Nephron progenitor cell (in vitro differentiated cells): ENCODE data around the gene EXOSC7.

ENCODE experiments used
- DNase-seq: peaks from one replicate; pipeline ENCODE4 v3.0.0; 2021
- H3K27ac Mint-ChIP-seq: 2 replicates; pipeline ENCODE4 v1.8.0; 2021; ENCODE audit warnings: mild to moderate bottlenecking, moderate library complexity, mixed read lengths
- H3K27me3 Mint-ChIP-seq: 2 replicates; pipeline ENCODE4 v1.8.0; 2021; ENCODE audit warnings: mild to moderate bottlenecking, low read depth, mixed read lengths; ENCODE audit not compliant: poor library complexity
- H3K36me3 Mint-ChIP-seq: 2 replicates; pipeline ENCODE4 v1.8.0; 2021; ENCODE audit warnings: low read depth, mixed read lengths
- H3K4me1 Mint-ChIP-seq: 2 replicates; pipeline ENCODE4 v1.8.0; 2021; ENCODE audit warnings: mixed read lengths
- H3K4me3 Mint-ChIP-seq: 2 replicates; pipeline ENCODE4 v1.8.0; 2021; ENCODE audit warnings: mild to moderate bottlenecking, moderate library complexity, mixed read lengths
- H3K9me3 Mint-ChIP-seq: 2 replicates; pipeline ENCODE4 v1.8.0; 2021; ENCODE audit warnings: mild to moderate bottlenecking, moderate library complexity, mixed read lengths
- TF ChIP-seq, protein P1 (sequence below): fragments of 200-600 bp; sonication (generic); IDR thresholded peaks from 2 replicates; pipeline ENCODE4 v1.5.0; 2021; ENCODE audit warnings: antibody characterized with exemption

EXOSC7 gene

GRCh38 chr3:44965165-44965564 is 10.9 kb upstream of the EXOSC7 start:
- Mint-ChIP-seq H3K36me3 (no peaks in the 10 kb centered on the region), H3K9me3 (no peaks in the 10 kb centered on the region), H3K27me3 (no peaks in the 10 kb centered on the region), H3K27ac (peak overlapping the region; percentile 29), H3K4me3 (no peak overlapping the region), H3K4me1 (peaks cover 17% of the 10 kb centered on the region)
- TF ChIP-seq, protein P1, sequence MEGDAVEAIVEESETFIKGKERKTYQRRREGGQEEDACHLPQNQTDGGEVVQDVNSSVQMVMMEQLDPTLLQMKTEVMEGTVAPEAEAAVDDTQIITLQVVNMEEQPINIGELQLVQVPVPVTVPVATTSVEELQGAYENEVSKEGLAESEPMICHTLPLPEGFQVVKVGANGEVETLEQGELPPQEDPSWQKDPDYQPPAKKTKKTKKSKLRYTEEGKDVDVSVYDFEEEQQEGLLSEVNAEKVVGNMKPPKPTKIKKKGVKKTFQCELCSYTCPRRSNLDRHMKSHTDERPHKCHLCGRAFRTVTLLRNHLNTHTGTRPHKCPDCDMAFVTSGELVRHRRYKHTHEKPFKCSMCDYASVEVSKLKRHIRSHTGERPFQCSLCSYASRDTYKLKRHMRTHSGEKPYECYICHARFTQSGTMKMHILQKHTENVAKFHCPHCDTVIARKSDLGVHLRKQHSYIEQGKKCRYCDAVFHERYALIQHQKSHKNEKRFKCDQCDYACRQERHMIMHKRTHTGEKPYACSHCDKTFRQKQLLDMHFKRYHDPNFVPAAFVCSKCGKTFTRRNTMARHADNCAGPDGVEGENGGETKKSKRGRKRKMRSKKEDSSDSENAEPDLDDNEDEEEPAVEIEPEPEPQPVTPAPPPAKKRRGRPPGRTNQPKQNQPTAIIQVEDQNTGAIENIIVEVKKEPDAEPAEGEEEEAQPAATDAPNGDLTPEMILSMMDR, result no peak
- no peak for DNase-seq

GRCh38 chr3:44966795-44967278 is 9.2 kb upstream of the EXOSC7 start:
- no peak for DNase-seq
- Mint-ChIP-seq H3K9me3 (no peaks in the 10 kb centered on the region), H3K4me1 (peaks cover 17% of the 10 kb centered on the region), H3K27ac (no peak overlapping the region), H3K4me3 (no peak overlapping the region), H3K27me3 (no peaks in the 10 kb centered on the region), H3K36me3 (no peaks in the 10 kb centered on the region)
- TF ChIP-seq, protein P1, result no peak

- Mint-ChIP-seq H3K4me3 (no peak overlapping the region), H3K27me3 (no peaks in the 10 kb centered on the region), H3K36me3 (no peaks in the 10 kb centered on the region), H3K27ac (peak overlapping the region; percentile 58), H3K4me1 (peaks cover 21% of the 10 kb centered on the region), H3K9me3 (no peaks in the 10 kb centered on the region)
- no peak for DNase-seq
- TF ChIP-seq, protein P1, result no peak
Measured at GRCh38 chr3:44968447-44968858, 7.6 kb upstream of the EXOSC7 start.

GRCh38 chr3:44969154-44969827 is 6.8 kb upstream of the EXOSC7 start:
- Mint-ChIP-seq H3K27me3 (no peaks in the 10 kb centered on the region), H3K36me3 (no peaks in the 10 kb centered on the region), H3K27ac (no peak overlapping the region), H3K4me3 (no peak overlapping the region), H3K9me3 (no peaks in the 10 kb centered on the region), H3K4me1 (peaks cover 19% of the 10 kb centered on the region)
- TF ChIP-seq, protein P1, result no peak
- no peak for DNase-seq

DNA sequence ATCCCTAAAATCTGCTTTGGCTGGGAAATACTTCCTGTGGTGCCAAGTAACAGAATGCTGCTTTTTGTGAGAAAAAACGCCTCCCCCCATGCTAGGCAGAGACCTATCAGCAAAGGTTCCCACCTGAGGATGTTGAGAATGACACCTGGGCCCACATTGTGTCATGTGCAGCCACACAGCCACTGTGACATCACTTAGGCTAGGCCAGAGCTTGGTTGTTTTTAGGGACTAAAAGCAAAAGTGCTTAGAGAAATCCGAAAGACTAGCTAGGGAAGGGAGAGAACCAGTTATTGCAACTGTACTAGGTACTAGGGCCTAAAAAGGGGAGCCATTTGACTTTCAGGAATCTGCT is 6.2 kb upstream of the EXOSC7 start:
- H3K4me3 Mint-ChIP-seq, result no peak overlapping the region
- H3K36me3 Mint-ChIP-seq, result no peaks in the 10 kb centered on the region
- no peak for DNase-seq
- H3K9me3 Mint-ChIP-seq, result no peaks in the 10 kb centered on the region
- H3K4me1 Mint-ChIP-seq, result peaks cover 19% of the 10 kb centered on the region
- H3K27me3 Mint-ChIP-seq, result no peaks in the 10 kb centered on the region
- TF ChIP-seq, protein P1, result no peak
- H3K27ac Mint-ChIP-seq, result no peak overlapping the region

- no peak overlapping the region for H3K4me3 Mint-ChIP-seq
- H3K9me3 Mint-ChIP-seq, result no peaks in the 10 kb centered on the region
- no peak overlapping the region for H3K27ac Mint-ChIP-seq
- H3K4me1 Mint-ChIP-seq, result peaks cover 21% of the 10 kb centered on the region
- H3K27me3 Mint-ChIP-seq, result no peaks in the 10 kb centered on the region
- H3K36me3 Mint-ChIP-seq, result no peaks in the 10 kb centered on the region
- no peak for DNase-seq
- TF ChIP-seq, protein P1, result no peak
Measured at GRCh38 chr3:44970926-44971490, 5.0 kb upstream of the EXOSC7 start.
